ENCODE measurements around the gene VPS37C.
"Not testable (repeated sequence)": the region's sequence is repeated elsewhere in the genome, so short reads cannot be mapped to it uniquely, and the experiment has no call there.

Gene VPS37C

GRCh38 chr11:61161190-61162091, at the start of gene VPS37C:
TSS of gene VPS37C (minus strand) at chr11:61161426. CDS start at chr11:61138829, 22,597 bp downstream.
- DNase-seq = peak; percentile 93

DNA sequence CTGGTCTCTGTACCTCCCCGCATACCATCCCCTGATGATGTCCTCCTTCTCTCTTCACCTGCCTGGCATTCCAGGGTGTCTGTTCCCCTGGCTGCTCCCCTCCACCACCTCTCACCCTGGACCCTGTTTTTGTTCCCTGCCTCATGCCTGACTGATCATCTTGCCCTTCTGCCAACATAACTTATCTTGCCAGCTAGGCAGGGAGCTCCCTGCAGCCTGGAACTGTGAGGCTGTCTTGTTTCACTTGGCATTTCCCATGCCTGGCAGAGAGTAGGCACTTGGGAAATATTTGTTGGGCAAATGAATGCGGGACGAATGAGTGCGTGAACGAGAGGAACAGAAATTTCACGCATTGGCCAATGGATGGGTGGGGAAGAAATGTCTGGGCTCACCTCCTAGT, 49.4 kb upstream of the VPS37C start:
- not testable (repeated sequence) for DNase-seq

DNA sequence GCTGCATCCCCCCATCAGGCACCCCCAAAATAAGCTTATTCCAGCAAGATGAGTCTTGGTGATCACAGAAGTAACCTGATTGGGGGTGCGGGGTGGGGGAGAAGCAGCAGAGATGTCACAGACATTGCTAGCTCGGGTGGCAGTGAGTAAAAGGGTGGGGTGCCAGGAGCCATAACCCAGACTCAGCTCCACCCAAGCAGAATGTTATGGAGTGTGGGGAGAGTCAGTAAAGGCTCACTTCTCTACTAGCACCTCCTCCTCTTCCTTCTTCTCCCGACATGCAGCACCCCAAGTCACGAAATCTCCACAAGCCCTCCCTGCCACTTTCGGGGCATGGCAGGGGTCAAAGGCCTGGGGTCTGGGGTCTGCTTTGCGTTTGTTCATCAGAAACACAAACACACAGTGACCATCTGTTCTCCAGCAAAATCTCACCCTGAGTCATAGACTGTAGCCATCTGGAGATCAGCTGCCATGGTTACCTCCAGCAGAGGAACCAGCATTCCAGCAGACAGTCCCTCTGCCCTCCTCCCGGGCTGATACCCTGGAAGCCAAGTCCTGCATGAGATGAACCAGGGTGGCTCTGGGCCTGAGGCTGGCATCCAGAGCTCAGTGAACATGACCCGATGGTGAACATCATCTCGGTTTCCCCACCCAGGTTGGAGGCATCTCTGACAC, 46.5 kb upstream of the VPS37C start:
- not testable (repeated sequence) for DNase-seq

GRCh38 chr11:61204502-61205059, 43.4 kb upstream of the VPS37C start:
- not testable (repeated sequence) for DNase-seq

DNA sequence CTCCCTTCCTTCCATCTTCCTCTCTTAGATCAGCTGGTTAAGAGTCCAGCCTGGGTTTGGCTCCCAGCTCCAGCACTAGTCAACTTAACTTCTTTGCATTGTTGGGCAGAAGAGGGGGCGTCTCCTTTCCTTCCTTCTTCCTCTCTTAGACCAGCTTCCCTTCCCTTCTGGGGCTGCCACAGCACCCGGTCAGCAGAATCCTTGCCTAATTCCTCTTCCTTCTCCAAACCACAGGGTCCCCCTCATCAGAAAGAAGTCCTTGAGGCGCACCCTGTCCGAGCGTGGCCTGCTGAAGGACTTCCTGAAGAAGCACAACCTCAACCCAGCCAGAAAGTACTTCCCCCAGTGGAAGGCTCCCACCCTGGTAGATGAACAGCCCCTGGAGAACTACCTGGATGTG, 42.6 kb upstream of the VPS37C start:
- DNase-seq = not testable (repeated sequence)

DNA sequence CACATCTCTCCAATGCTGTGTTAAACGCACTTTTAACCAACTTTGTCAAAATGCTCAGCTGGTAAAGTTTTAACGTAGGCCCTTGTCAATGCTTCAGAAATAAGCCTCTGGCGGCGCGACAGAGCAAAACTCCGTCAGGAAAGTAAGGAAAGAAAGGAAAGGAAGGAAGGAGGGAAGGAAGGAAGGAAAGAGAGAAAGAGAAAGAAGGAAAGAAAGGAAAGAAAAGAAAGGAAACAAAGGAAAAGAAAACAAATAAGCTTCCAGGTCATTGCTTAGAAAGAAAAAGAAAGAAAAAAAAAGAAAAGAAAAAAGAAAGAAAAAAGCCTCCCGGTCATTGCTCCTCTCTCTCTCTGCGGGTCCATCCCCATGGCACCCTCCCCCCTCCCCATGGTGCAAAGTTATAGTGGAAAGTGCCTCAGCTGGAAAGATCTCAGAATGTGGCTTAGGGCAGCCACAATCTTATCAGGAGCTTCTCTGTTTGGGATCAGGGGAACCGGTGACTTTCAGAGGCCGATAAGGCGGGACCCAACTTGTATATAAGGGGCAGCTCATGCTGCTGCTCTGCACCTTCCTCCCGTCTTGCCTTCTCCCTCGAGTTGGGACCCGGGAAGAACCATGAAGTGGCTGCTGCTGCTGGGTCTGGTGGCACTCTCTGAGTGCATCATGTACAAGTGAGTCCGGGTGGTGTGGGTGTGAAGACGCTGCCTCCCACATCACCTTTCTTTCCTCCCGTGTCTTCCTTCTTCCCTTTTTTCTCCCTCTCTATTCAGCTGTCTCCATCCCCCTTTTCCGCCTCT, 41.9 kb upstream of the VPS37C start, which contains the start of gene PGA3:
TSS of gene PGA3 (plus strand) at position 566 of the 797 bp plus-strand sequence. CDS start at position 616, 50 bp downstream.
- not testable (repeated sequence) for DNase-seq

DNA sequence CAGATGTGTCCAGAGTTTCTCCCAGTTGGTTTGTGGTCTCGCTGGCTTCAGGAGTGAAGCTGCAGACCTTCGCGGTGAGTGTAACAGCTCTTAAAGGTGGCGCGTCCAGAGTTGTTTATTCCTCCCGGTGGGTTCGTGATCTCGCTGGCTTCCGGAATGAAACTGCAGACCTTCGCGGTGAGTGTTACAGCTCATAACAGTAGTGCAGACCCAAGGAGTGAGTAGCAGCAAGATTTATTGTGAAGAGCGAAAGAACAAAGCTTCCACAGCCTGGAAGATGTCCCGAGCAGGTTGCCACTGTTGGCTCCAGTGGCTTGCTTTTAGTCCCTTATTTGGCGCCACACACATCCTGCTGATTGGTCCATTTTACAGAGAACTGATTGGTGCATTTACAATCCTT, 40.2 kb upstream of the VPS37C start:
- no peak for DNase-seq

DNA sequence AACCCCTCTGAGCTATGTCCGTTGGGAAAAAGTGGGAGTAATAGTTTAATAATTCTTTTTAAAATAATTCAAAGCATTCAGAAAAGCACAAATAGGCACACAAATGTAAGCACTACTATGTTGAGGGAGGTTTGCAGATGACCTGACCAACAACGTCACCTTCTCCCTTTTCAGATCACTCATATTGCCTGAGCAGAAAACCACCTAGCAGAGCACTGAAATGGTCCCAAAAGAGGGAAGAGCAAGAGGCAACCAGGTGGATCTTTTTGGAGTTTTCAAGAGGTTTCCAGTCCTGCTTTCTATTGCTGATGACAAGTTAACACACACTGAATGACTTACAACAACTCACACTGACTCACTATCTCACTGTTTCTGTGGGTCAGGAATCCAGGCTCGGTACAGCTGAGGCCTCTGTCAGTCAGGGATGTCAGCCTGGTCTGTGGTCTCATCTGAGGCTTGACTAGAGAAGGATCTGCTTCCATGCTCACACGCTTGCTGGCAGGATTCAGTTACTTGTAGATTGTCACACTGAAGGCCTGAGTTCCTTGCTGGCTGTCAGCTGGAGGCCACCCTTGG, 37.8 kb upstream of the VPS37C start:
- no peak for DNase-seq

- DNase-seq = no peak
Observed at GRCh38 chr11:61198361-61198760, 37.1 kb upstream of the VPS37C start.

DNA sequence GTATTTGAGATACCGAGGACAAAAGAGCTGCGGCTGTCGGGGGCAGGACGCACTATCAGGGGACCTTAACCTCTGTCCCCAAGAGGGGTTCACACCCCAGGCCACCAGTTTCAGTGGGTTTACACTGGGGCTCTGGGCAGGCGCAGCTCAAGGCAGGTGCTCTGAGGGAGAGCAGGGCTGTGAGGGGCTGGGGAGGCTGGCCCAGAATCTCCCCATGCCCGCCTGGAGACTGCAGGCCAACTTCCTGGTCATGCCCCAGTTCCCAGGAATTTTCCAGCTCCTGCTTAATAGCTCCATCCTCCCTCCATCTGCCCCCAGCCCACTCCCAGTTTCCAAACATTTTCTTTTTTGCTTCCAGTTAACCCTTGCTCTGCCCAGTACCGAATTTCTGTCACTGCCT, 34.5 kb upstream of the VPS37C start:
- DNase-seq = no peak

- no peak for DNase-seq
Observed at GRCh38 chr11:61194981-61195695, 33.9 kb upstream of the VPS37C start.

GRCh38 chr11:61194169-61194671, 33.0 kb upstream of the VPS37C start:
- DNase-seq = no peak

GRCh38 chr11:61193596-61193995, 32.4 kb upstream of the VPS37C start:
- DNase-seq = no peak

- DNase-seq = no peak
Observed at GRCh38 chr11:61189933-61190332, 28.7 kb upstream of the VPS37C start.

DNA sequence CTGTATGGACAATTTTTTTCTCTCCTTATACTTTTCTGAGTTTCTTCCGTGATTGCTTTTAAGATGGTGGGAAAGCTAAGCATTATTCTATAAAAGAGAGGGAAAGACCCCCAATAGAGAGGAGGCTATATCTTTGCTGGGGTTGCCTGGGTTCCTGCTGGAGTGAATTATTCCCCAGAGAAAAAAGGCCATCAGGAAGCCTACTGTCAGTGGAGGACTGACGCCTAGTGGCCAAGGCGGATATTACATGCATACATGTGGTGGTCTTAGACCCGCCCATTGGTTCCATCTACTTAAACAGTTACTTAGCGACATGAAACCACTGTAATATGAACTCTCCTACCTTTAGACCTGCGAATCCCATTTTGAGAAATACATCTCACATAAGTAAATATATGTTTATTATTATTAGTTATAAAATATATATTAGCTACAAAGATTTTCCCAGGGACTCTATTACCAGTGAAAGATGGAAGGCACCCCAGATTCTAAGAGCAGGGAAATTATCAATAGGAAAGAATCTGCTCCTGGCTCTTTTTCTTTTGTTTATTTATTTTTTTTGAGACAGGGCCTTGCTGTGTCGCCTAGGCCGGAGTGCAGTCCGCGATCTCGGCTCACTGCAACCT, 26.4 kb upstream of the VPS37C start:
- peak; percentile 81 to 84 for DNase-seq

GRCh38 chr11:61186504-61186903, 25.3 kb upstream of the VPS37C start:
- no peak for DNase-seq

DNA sequence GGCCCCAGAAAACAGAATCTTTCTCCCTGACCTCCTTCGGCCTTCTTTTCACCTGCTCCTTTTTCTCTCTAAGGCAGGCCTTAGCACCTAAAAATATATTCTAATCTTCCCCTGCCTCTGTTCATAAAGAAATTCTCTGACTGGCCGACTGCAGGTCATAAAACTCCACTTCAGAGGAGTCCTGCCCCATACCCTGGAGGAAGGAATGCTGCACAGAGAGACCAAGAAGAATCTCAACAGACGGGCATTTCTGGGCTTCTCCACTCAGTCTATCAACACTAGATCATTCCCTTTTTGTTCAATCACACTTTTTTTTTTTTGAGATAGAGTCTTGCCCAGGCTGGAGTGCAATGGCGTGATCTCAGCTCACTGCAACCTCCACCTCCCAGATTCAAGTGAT, 22.4 kb upstream of the VPS37C start:
- no peak for DNase-seq

DNA sequence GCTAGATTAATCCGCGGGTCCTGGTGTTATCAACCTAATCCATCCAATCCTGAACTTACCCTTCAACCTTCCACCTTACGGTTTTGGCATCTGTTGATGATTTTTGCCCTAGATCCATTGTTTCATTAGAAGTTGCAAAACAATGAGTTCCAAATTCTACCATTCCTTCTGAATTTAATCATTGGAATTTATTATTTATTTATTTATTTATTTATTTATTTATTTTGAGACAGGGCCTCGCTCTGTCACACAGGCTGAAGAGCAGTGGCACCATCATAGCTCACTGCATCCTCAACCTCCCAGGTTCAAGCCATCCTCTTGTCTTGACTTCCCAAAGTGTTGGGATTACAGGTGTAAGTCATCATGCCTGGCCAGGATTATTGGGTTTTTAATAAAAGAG, 20.3 kb upstream of the VPS37C start:
- no peak for DNase-seq

DNA sequence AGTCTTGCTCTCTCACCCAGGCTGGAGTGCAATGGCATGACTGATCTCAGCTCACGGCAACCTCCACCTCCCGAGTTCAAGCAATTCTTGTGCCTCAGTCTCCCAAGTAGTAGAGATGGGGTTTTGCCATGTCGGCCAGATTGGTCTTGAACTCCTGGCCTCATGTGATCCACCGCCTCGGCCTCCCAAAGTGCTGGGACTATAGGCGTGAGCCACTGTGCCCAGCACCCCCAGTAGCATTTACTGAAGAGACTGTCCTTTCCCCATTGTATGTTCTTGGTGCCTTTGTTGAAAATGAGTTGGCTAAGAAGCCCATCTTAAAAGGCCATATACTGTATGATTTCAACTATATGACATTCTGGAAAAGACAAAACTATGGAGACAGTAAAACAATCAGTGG, 19.0 kb upstream of the VPS37C start:
- DNase-seq = not testable (repeated sequence)

DNA sequence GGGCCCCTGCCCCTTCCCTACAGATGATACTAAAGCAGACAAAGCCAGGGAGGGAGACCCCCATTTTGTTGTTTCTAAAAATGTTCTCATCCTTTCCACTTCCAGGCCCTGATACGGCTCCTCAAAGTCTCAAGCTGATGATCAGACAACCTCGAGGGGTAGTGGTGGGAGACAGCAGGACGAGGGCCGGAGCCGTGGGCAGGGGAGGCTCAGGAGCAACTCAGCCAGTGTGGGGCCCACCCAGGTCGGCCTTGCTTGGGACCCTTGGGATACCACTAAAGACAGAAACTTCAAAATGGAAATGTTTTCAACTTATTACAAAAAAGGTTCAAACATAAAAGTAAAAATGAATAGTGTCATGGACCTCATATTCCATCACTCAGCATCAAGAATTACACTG, 15.2 kb upstream of the VPS37C start:
- DNase-seq = no peak

DNA sequence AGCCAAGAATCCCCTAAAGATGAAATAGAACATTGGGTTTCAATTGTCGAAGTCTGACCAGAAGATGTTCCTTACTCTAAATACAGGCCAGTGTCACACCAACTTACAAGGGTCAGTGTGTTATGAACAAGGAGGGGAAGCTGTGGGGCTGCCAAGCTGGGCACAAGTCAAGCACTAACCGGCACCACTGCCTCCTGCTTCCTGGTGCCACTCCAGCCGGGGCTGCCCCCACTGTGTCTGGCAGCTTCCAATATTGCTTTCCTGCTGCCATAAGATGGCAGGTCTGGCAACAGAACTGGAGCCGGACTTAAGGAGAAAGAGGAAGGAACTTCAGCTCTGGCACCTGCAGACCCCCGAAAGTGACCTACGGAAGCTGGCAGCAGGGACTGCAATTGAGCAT, 13.7 kb upstream of the VPS37C start:
- DNase-seq = no peak

Measured in stimulated activated CD4-positive, alpha-beta T cell treated with anti-CD3 and anti-CD28 coated beads, Interleukin-2, amount 100 ng/mL, for 48 hours (primary cell).